Endothelial cell of umbilical vein (primary cell): ENCODE measurements around the gene AAMDC.

Source experiments
- EZH2 ChIP-seq: IDR thresholded peaks from 2 replicates; pipeline ENCODE4 v1.6.1; 2012; ENCODE audit warnings: borderline replicate concordance, low read depth, mild to moderate bottlenecking, moderate library complexity, low read length, inconsistent platforms; ENCODE audit not compliant: severe bottlenecking
- MYC ChIP-seq: IDR thresholded peaks from one replicate; pipeline ENCODE4 v1.6.1; 2011; ENCODE audit warnings: mild to moderate bottlenecking, low read depth, low read length
- POLR2A ChIP-seq: IDR thresholded peaks from 2 replicates; pipeline ENCODE4 v1.6.1; 2012; ENCODE audit warnings: low read depth, mild to moderate bottlenecking, control low read depth, low read length
- TF ChIP-seq, protein P1 (sequence below), 2 donors: IDR thresholded peaks; 1 replicate in 1 of 2; 2 replicates in 1 of 2; pipeline ENCODE4 v1.5.1; 2011; ENCODE audit warnings: low read length in 2 of 2, mild to moderate bottlenecking in 2 of 2, moderate library complexity in 2 of 2, control low read depth in 1 of 2, inconsistent platforms in 1 of 2, low read depth in 1 of 2; ENCODE audit not compliant: insufficient read depth in 1 of 2; ENCODE audit errors: extremely low read depth in 1 of 2

GRCh38 chr11:77783025-77783424 is 37.9 kb upstream of the AAMDC start:
- TF ChIP-seq POLR2A, result no peak
- TF ChIP-seq, protein P1, sequence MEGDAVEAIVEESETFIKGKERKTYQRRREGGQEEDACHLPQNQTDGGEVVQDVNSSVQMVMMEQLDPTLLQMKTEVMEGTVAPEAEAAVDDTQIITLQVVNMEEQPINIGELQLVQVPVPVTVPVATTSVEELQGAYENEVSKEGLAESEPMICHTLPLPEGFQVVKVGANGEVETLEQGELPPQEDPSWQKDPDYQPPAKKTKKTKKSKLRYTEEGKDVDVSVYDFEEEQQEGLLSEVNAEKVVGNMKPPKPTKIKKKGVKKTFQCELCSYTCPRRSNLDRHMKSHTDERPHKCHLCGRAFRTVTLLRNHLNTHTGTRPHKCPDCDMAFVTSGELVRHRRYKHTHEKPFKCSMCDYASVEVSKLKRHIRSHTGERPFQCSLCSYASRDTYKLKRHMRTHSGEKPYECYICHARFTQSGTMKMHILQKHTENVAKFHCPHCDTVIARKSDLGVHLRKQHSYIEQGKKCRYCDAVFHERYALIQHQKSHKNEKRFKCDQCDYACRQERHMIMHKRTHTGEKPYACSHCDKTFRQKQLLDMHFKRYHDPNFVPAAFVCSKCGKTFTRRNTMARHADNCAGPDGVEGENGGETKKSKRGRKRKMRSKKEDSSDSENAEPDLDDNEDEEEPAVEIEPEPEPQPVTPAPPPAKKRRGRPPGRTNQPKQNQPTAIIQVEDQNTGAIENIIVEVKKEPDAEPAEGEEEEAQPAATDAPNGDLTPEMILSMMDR (IDR thresholded peaks at IDR 0.05; ENCODE audit: extremely low read depth in 1 of 2, insufficient read depth in 1 of 2, low read depth in 1 of 2, low read length in 2 of 2), result no peak
- no peak for TF ChIP-seq MYC
- TF ChIP-seq EZH2, result no peak
